Measurements from ENCODE around the gene RBBP6.

Gene RBBP6

GRCh38 chr16:24518498-24518897, 20.9 kb upstream of the RBBP6 start:
- no peaks in the 10 kb centered on the region for H3K27me3 ChIP-seq (ENCODE audit: insufficient read depth, low read depth)
- no peaks in the 10 kb centered on the region for H4K20me1 ChIP-seq (ENCODE audit: insufficient read depth)
- no peak overlapping the region for H2AFZ ChIP-seq (ENCODE audit: low read depth)
- H3K4me1 ChIP-seq (ENCODE audit: low read depth, poor library complexity, severe bottlenecking): no peaks in the 10 kb centered on the region
- H3K27ac ChIP-seq: no peak overlapping the region
- no peaks in the 10 kb centered on the region for H3K79me2 ChIP-seq (ENCODE audit: insufficient read depth, low read depth)
- no peak for TF ChIP-seq CTCF (conservative IDR thresholded peaks at IDR 0.05; ENCODE audit: low read depth, low read length)
- no peak overlapping the region for H3K4me3 ChIP-seq (IDR thresholded peaks at IDR 0.05; ENCODE audit: insufficient read depth, low read depth, low read length)
- no peak overlapping the region for H3K9ac ChIP-seq
- H3K4me2 ChIP-seq: no peak overlapping the region
- H3K36me3 ChIP-seq (ENCODE audit: insufficient read depth): no peaks in the 10 kb centered on the region

GRCh38 chr16:24520983-24521382, 18.4 kb upstream of the RBBP6 start:
- no peaks in the 10 kb centered on the region for H4K20me1 ChIP-seq (ENCODE audit: insufficient read depth)
- TF ChIP-seq CTCF (conservative IDR thresholded peaks at IDR 0.05; ENCODE audit: low read depth, low read length): no peak
- no peaks in the 10 kb centered on the region for H3K4me1 ChIP-seq (ENCODE audit: low read depth, poor library complexity, severe bottlenecking)
- no peak overlapping the region for H3K4me2 ChIP-seq
- no peak overlapping the region for H3K9ac ChIP-seq
- no peak overlapping the region for H2AFZ ChIP-seq (ENCODE audit: low read depth)
- no peaks in the 10 kb centered on the region for H3K36me3 ChIP-seq (ENCODE audit: insufficient read depth)
- H3K27ac ChIP-seq: no peak overlapping the region
- H3K4me3 ChIP-seq (IDR thresholded peaks at IDR 0.05; ENCODE audit: insufficient read depth, low read depth, low read length): no peak overlapping the region
- H3K79me2 ChIP-seq (ENCODE audit: insufficient read depth, low read depth): no peaks in the 10 kb centered on the region
- H3K27me3 ChIP-seq (ENCODE audit: insufficient read depth, low read depth): no peaks in the 10 kb centered on the region

- Histone ChIP-seq H3K27me3 (ENCODE audit: insufficient read depth, low read depth) (no peaks in the 10 kb centered on the region), H3K27ac (no peak overlapping the region)
- no peak for TF ChIP-seq CTCF (conservative IDR thresholded peaks at IDR 0.05; ENCODE audit: low read depth, low read length)
These were observed 16.6 kb upstream of the RBBP6 start for GRCh38 chr16:24522751-24523150.

GRCh38 chr16:24523569-24523968, 15.8 kb upstream of the RBBP6 start:
- H3K4me3 ChIP-seq (IDR thresholded peaks at IDR 0.05; ENCODE audit: insufficient read depth, low read depth, low read length): no peak overlapping the region
- H3K27ac ChIP-seq: no peak overlapping the region
- H2AFZ ChIP-seq (ENCODE audit: low read depth): no peak overlapping the region
- no peaks in the 10 kb centered on the region for H3K27me3 ChIP-seq (ENCODE audit: insufficient read depth, low read depth)
- no peaks in the 10 kb centered on the region for H3K4me1 ChIP-seq (ENCODE audit: low read depth, poor library complexity, severe bottlenecking)
- no peak for TF ChIP-seq CTCF (conservative IDR thresholded peaks at IDR 0.05; ENCODE audit: low read depth, low read length)
- H3K79me2 ChIP-seq (ENCODE audit: insufficient read depth, low read depth): no peaks in the 10 kb centered on the region
- no peak overlapping the region for H3K9ac ChIP-seq
- H3K36me3 ChIP-seq (ENCODE audit: insufficient read depth): no peaks in the 10 kb centered on the region
- no peak overlapping the region for H3K4me2 ChIP-seq
- H4K20me1 ChIP-seq (ENCODE audit: insufficient read depth): no peaks in the 10 kb centered on the region

More at GRCh38 chr16:24522751-24523150, 16.6 kb upstream of the RBBP6 start:
- Histone ChIP-seq H3K4me1 (ENCODE audit: low read depth, poor library complexity, severe bottlenecking) (no peaks in the 10 kb centered on the region), H3K79me2 (ENCODE audit: insufficient read depth, low read depth) (no peaks in the 10 kb centered on the region), H4K20me1 (ENCODE audit: insufficient read depth) (no peaks in the 10 kb centered on the region), H3K36me3 (ENCODE audit: insufficient read depth) (no peaks in the 10 kb centered on the region), H3K9ac (no peak overlapping the region), H3K4me2 (no peak overlapping the region), H2AFZ (ENCODE audit: low read depth) (no peak overlapping the region), H3K4me3 (IDR thresholded peaks at IDR 0.05; ENCODE audit: insufficient read depth, low read depth, low read length) (no peak overlapping the region)
